CD4-positive, alpha-beta T cell treated with Interleukin-12 subunit alpha and Interleukin-12 subunit beta, for 1 hour (primary cell): ENCODE measurements around the gene DEGS1.

Experiments
- DNase-seq: peaks from one replicate; pipeline ENCODE4 v3.0.0-alpha.2; 2020

DEGS1 gene

DNA sequence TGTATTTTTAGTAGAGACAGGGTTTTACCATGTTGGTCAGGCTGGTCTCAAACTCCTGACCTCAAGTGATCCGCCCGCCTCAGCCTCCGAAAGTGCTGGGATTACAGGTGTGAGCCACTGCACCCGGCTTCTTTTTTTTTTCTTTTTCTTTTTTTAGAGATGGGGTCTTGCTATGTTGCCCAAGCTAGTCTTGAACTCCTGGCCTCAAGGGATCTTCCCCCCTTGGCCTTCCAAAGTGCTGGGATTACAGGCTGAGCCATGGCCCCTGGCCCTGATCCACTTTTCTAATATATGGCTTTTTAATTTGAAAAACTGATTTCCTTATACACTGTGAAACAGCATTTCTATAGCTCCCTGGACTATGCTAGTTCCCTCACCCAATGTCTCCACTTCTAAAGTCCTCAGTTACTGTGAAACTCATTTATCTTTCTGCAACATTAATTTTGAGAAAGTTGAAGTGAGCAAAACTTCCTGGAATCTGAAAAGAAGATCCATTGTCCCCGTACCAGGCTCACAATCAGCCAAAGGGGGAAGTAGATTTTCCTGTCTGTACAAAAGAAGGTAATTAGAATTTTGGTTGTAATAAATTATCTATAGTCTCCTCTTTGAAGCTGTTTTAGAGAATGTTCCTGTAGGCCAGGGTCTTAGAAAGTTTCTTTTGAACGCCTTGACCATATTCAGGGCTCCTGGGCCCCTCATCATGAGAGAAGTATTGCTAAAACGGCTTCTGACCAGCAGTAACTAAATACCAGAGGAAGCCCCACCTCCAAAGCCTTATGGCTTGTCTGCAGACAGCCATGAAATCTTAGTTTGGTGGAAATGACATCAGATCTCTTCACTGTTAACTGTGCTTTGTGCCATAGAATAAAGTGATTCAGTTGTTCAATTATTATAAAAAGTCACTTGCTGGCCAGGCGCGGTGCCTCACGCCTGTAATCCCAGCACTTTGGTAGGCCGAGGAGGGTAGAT lies 34.9 kb downstream of the DEGS1 start:
- DNase-seq, result no peak

DNA sequence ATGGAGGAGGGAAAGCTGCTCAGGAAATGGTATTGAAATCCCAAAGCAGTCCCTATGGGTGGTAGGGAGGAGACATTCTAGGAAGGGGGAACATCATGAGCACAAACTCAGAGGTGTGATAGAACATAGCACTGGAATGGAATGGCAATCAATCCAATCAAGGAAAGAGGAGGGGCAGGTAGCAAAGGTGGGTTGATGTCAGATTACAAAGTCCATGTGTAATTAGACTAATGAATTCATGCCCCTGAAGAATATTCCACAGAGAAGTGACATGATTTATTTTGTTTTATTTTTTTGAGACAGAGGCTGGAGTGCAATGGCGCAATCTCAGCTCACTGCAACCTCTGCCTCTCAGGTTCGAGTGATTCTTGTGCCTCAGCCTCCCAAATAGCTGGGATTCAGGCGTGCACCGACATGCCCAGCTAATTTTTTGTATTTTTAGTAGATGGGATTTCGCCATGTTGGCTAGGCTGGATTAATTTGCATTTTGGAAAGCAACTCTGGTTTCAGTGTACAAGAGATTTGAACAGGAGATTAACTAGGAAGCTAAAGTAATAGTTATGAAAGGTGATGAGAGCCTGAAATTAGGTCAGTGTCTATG lies 36.1 kb downstream of the DEGS1 start:
- DNase-seq, result no peak

DNA sequence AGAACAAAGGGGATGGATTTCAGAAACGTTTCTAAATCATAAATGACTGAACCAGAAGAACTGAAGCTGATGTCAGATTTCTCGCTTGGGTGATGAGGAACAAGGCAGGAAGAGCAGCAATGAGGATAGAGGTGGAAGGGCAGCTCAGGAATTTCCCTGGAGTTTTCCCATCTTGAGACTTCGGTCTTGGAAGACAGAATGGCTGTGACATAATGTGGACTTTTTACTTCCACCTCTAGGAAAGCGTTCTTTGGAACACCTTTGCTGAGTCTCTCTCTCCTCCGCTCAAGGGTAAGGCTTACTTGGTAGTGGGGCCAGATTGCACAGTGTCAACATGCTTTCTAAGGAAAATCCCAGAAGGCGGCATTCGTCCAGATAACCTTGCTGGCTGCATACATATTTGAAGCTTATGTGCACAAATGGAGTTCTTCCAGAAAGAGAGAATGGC lies 36.6 kb downstream of the DEGS1 start:
- DNase-seq, result no peak

DNA sequence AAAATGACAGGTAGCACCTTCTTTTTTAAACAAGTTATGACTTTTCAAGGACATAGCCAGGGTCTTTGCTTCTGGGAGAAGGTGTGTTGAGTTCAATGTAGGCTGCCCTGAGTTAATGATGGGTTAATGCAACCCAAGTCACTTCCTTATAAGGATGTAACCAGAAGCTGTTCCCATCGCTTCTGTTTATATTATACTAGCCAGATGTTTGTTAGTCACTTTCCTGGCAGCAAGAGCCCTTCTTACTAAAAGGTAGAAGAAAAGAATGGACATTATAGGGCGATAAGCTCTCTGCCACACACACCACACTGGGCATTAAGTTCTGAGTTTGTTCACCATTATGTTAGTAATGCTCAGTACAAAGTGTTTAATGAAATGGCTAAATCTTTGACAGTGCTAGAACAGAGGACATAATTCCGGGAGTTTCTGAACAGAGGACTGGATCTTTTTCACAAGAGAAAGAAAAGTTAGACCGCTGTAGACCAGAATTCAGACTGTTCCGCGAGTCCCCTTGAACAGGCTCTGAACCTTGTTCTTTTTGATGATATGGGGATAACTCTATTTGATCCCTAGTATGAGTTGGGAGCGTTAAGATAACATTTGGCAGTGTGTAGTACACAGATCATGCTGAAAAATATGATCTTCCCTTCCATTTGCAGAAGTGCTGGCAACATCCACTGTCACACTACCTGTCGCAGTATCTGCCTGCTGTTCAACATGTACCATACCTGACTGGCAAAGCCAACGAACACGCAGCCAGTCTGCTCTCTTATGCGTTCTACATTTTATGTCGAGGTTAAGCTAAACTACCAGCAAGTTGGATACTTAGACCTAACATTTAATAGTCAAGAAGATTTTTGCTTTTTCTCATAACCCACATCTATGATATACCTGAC lies 41.0 kb downstream of the DEGS1 start:
- no peak for DNase-seq

- DNase-seq, result no peak
These were observed 43.9 kb downstream of the DEGS1 start for GRCh38 chr1:224226849-224227502.

DNA sequence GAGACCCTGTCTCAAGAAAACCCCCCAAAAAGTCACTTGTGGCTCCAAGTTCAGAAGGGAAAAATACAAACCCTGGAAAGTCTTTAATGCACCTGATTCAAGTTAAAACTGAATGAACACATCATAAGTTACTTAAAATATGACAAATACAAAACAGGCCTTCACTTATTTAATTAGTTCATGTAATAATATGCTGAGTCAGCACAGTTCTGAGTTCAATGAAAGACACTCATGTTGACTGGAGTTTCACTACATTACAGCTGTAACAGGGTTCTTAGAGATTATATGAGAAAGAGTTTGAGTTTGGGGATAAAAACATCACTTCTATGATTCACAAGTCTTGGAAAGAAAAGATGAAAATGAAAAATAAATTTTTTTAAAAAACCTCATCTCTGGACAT lies 51.0 kb downstream of the DEGS1 start:
- no peak for DNase-seq

GRCh38 chr1:224235813-224236493 lies 52.9 kb downstream of the DEGS1 start:
- no peak for DNase-seq

DNA sequence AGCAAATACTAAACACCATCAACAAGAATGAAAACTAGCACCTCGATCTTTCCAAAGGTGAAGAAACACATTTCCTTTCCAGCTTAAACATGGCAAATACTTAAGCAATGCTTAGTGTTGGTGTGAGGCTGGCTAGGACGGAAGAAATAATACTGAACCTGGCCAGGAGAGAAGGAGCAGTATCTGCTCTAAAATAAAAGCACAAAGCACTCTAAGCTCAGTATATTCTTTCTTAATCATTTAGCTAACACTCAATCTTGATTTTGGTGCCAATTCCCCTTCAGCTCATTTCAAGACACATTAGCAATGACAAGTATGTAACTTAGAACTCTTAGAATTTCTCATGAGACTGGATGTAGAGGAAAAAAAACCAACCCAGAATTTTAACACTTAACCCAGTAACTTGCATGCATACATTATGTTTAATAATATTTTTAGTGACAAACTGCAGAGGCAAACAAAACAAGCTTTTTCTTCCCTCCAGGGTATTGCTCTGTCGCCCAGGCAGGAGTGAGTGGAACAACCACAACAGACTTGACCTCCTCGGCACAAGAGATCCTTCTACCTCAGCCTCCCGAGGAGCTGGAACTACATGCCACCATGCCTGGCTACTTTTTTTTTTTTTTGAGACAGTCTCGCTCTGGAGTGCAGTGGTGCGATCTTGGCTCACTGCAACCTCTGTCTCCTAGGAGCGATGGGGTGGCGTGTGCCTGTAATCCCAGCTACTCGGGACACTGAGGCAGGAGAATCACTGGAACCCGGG lies 54.3 kb downstream of the DEGS1 start:
- no peak for DNase-seq

- no peak for DNase-seq
These were observed 55.2 kb downstream of the DEGS1 start for GRCh38 chr1:224238212-224238611.

DNA sequence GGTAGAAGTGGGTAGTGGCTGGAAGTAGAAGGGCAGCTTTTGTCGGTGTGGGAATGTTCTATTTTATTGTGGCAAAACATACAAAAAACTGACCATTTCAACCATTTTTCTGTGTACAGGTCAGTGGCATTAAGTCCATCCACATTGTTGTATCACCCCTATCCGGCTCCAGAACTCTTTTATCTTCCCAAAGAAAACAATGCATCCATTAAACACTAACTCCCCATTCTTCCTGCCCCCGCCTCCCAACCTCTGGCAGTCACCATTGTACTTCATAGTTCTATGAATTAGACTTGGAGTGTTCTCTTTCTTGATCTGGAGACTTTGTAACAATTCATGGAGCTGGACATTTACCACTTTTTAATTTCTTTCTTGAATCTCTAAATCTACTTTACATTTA lies 55.7 kb downstream of the DEGS1 start:
- DNase-seq, result no peak
